ENCODE measurements around the gene CENPK.
"Not testable (repeated sequence)": the region's sequence is repeated elsewhere in the genome, so short reads cannot be mapped to it uniquely, and the experiment has no call there.

The CENPK gene

GRCh38 chr5:65562731-65563701 lies at the start of gene CENPK, which contains the start of gene PPWD1:
Gene CENPK, minus strand, starts transcription at chr5:65563168. Its CDS starts 8,261 bp downstream, at chr5:65554907.
Gene PPWD1, plus strand, starts transcription at chr5:65563296. Its CDS starts 15 bp downstream, at chr5:65563311.
- peak; percentile 96 for DNase-seq

DNA sequence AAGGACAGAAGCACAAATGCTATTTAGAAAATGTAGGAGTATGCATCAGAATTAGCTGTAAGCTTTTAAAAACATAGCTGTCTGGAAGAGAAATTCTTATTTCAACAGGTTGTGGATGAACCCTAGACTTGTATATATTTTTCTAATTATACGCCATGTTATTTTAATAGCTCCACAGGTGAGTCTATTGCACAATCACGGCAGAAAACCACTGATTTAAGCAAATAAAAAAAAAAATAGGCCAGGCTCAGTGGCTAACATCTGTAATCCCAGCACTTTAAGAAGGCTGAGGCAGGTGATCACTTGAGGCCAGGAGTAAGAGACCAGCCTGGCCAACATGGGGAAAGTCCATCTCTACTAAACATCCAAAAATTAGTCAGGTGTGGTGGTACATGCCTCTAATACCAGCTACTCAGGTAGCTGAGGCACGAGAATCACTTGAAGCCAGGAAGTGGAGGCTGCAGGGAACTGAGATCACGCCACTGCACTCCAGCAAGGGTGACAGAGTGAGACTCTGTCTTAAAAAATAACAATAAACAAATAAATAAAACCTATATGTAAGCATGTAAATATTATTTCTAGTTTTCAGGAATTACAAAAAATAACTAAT lies 49.4 kb upstream of the CENPK start:
- DNase-seq = no peak

- no peak for DNase-seq
Observed at GRCh38 chr5:65611524-65611923, 48.6 kb upstream of the CENPK start.

GRCh38 chr5:65601761-65602160 lies 38.8 kb upstream of the CENPK start:
- DNase-seq = not testable (repeated sequence)

DNA sequence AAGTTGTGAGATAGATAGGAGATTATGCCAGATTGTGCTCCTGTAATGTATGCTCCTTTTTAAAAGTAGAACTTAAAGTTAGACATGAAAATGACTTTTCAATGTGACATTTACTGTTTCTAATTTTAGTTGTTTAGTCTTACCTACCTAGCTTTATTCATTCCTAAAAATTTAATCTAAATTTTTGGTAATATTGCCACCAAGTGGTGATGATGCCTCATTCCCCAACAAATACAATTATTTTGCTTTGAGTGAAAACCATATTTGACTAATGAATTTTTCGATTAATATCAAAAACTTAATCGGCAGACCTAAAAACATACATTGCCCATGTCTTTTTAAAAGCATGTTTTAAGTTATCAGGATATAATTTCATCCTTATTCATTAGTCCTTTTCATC lies 25.7 kb upstream of the CENPK start:
- no peak for DNase-seq

DNA sequence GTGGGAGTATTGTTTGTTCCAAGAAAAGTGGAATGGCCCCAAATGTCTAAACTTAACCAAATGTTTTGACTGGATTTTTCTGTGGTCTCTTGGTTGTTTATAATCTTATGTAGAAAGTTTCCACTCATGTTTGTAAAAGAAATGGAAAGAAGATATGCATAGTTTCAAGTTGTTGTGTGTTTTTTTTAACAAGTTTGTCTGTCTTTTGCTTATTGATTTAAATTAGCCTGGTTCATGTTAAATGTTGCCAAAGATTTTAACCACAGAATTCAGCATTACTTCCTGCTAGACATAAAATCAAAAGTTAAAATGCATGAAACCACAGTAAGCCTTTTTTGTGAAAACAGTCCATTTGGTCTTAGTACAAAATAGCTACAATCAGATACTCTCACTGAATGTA lies 14.2 kb upstream of the CENPK start:
- DNase-seq = no peak

DNA sequence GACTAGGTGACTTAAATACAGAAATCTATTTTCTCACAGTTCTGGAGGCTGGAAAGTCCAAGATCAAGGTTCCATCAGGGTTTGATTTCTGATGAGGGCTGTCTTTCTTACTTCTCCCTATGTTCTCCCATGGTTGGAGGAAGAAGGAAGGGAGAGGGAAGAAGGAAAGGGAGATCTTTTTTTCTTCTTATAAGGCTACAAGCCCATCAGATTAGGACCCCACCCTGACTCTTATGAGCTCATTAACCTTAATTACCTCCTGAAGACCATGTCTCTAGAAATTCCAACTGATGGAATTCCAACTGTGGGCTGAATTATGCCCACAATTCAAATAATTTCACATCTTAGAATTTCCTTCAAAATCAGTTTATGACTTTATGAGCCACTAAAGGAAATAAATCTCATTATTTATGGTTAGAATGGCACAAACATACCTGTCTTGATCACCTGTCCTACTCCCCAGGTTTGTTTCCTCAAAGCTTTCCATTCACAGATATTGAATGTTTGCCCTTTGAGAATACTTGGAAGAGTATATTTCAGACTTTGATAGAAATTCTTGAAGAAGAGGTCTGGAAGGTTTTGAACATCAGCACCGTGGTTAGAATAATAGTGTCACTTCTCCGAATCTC lies 7.7 kb upstream of the CENPK start:
- no peak for DNase-seq

DNA sequence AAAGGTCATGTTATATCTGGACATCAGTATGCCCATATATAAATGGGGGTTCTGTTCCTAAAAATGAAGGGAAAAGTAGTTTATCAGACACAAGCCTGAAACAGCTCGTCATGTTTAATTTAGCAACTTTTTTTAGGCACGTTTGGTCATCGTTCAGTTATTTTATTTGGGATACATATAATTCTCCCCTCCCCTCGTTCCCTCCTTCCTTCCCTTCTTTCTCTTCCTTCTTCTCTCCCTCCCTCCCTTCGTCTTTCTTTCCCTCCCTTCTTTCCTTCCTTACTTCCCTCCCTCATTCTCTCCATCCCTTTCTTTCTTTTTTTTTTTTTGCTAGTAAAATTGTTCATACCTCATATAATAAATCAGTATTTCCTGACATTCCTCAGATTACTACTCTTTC lies 3.5 kb upstream of the CENPK start:
- no peak for DNase-seq

- no peak for DNase-seq
Observed at GRCh38 chr5:65563777-65564176, 809 bp upstream of the CENPK start.

DNA sequence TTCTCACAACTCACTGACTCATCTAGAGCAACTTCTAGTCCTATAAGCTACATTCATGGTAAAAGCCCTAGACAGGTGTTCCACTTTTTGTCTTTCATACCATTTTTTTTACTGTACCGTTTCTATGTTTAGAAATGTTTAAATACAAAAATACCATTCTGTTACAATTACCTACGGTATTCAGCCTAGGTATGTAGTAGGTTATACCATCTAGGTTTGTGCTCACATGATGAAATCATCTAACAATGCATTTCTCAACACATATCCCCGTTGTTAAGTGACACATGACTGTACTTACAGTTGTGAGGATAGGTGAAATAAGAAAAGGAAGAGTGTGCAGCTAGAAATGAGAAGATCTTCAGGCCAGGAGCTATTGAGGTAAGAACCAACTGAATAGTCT lies 6.2 kb downstream of the CENPK start:
- DNase-seq = no peak

- no peak for DNase-seq
Observed at GRCh38 chr5:65556181-65556580, 6.8 kb downstream of the CENPK start.

GRCh38 chr5:65555287-65555686 lies 7.7 kb downstream of the CENPK start:
- no peak for DNase-seq

DNA sequence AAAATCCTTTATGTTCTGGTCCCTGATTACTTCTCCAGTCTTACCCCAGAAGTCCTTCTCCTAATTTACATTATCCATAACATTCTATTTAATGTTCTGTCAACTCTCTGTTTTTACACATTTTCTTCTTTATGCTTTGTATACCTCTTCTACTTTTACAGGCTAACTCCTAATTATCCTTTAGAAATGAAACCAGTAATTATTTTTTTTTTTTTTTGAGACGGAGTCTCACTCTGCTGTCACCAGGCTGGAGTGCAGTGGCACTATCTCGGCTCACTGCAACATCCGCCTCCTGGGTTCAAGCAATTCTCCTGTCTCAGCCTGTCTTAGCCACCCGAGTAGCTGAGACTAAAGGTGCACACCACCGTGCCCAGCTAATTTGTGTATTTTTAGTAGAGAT lies 9.0 kb downstream of the CENPK start:
- no peak for DNase-seq

- DNase-seq = no peak
Observed at GRCh38 chr5:65548281-65548680, 14.7 kb downstream of the CENPK start.

DNA sequence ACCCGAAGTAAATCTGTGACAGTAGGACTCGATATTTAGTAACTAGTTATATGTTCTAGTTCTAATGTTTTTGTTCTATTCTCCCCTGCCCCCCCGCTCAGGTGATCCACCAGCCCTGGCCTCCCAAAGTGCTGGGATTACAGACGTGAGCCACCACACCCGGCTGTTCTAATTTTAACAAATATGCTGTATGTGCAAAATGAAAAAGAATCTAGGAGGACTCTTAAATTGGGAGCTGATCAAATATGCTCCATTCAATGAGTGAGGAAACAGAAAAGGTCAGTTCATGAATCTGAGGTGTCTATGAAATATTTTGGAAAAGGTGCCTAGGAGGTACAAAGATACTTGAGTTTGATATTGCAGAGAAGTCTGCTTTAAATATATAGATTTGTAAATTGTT lies 16.8 kb downstream of the CENPK start:
- DNase-seq = no peak

DNA sequence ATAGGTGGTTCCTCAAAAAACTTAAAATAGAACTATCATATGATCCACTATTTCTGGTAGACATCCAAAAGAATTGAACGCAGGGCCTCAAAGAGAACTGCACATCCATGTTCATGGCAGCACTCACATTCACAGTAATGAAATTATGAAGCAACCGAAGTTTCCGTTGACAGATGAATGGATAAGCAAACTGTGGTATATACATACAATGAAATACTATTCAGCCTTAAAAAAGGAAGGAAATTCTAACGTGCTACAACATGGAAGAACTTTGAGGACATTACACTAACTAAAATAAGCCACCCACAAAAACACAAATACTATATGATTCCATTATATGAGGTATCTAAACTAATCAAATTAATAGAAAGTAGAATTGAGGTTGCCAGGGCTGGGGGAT lies 18.5 kb downstream of the CENPK start:
- DNase-seq = no peak

- DNase-seq = no peak
Observed at GRCh38 chr5:65539827-65540226, 23.1 kb downstream of the CENPK start.

GRCh38 chr5:65535529-65535987 lies 27.4 kb downstream of the CENPK start:
- no peak for DNase-seq

DNA sequence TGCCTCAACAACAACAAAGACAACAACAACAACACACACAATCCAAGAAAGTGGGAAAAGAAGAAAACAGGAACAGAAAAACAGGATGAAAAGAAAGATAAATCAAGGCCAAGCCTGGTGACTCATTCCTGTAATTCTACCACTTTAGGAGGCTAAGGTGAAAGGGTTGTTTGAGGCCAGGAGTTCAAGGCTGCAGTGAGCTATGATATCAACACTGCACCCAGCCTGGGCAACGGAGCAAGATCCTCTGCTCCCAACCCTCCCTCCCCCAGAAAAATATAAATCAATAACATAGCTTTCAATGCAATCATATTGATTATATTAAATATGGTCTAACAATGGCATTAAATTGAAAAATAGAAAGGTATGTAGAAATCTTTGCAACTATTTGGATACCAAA lies 32.1 kb downstream of the CENPK start:
- DNase-seq = no peak

DNA sequence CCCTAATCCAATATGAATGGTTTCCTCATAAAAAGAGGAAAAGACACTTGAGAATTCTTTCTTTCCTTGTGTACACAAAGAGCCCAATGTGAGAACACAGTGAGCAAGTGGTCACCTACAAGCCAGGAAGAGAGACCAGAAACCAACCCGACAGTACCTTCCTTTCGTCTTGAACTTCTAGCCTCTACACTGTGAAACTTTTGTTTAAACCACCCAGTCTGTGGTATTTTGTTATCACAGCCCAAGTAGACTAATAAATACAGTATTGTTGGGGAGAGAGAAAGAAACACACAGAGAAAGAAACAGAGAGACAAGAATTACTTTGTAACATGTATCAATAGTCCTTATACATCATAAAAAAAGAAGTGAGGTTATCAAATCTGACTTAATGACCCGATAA lies 37.2 kb downstream of the CENPK start:
- no peak for DNase-seq

- no peak for DNase-seq
Observed at GRCh38 chr5:65512170-65512937, 50.6 kb downstream of the CENPK start.

DNA sequence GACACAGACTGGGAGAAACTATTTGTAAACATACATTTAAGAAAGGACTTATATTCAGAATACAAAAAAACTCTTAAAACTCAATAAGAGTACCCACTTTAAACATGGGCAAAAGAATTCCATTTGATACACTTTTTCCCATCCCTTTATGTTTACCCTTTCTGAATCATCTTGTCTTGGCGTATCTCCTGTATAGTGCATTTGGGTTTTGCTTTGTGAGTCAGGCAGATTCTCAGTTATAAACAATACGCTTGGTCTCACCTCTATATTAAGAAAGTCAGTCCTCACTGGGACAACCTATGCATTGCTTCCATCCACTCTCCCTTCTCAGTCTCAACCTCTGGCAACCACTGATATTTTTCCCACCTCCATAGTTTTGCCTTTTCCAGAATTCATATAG lies 54.0 kb downstream of the CENPK start:
- DNase-seq = no peak

DNA sequence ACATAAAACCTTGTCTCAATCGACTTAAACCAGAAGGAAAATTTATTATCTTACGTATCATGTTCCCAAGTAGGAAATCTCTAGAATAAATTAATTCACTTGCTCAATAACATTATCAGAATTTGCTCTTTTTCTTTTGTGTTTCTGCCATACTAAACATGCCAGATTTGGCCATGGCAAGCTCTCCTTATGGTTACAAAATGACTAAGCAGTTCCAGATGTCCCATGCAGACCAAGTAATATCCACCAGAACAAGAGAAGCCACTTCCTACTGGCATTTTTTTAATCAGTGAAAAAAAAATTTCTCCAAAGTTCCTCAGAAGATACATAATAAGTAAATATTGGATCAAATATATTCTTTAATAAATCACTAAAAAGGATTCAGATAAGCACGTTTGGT lies 56.0 kb downstream of the CENPK start:
- DNase-seq = no peak

Measured in stimulated activated naive CD4-positive, alpha-beta T cell treated with Interleukin-2 at 50 U/mL for 16 hours (primary cell).